OCI-M2 (cell line): Measurements from ENCODE around the gene MINK1.
"Not testable (repeated sequence)": the region's sequence is repeated elsewhere in the genome, so short reads cannot be mapped to it uniquely, and the experiment has no call there.

ENCODE experiments used
- DNase-seq: peaks from one replicate; lab custom pipeline; 2025; ENCODE audit not compliant: unreplicated experiment; lab: John Stamatoyannopoulos, UW

The MINK1 gene

DNA sequence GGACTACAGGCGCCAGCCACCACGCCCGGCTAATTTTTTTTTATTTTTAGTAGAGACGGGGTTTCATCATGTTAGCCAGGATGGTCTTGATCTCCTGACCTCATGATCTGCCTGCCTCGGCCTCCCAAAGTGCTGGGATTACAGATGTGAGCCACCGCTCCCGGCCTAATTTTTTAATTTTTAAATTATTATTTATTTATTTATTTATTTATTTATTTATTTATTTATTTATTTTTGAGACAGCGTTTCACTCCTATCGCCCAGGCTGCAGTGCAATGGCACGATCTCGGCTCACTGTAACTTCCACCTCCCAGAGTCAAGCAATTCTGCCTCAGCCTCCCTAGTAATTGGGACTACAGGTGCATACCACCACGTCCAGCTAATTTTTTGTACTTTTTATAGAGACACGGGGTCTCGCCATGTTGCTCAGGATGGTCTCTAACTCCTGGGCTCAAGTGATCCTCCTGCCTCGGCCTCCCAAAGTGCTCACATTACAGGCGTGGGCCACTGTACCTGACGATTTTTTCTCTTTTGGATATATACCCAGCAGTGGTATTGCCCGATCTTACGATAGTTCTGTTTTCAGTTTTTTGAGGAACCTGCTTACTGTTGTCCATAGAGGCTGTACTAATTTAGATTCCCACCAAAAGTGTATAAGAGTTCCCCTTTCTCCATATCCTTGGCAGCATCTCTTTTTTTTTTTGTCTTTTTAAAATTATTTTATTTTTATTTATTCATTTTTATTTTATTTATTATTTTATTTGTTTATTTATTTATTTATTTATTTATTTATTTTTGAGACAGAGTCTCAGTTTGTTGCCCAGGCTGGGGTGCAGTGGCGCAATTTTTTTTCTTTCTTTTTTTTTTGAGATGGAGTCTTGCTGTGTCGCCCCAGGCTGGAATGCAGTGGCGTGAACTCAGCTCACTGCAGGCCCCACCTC lies 36.2 kb downstream of the MINK1 start:
- DNase-seq: not testable (repeated sequence)

DNA sequence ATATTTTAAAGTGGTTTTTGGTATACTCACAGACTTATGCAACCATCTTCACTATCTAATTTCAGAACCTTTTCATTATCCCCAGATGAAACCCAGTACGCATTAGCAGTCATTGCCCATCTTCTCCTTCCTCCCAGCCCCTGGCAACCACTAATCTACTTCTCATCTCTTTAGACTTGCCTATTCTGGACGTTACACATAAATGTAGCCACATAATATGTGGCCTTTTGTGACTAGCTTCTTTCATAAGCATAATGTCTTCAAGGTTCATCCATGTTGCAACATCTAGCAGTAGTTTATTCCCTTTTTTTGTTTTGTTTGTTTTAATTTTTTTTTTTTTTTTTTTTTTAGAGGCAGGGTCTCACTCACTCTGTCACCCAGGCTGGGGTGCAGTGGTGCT lies 37.7 kb downstream of the MINK1 start:
- DNase-seq: no peak

DNA sequence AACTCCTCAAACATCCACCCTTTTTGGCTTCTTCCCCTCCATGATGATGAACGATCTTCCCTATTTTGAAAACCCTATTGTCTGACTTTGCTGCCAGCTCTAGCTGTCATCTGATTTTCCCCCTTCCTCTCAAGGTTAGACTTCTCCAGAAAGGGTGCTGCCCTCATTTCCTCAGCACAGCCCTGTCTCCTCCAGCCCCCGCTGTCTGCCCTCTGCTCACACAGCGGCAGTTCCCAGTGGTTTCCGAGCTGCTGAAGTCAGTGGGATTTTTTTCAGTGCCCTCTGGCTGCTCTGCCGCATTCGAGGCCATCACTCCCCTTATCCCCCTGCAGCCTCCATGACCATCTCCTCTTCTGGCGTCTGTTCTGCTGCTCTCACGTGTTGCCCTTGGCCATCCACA lies 39.6 kb downstream of the MINK1 start:
- no peak for DNase-seq

DNA sequence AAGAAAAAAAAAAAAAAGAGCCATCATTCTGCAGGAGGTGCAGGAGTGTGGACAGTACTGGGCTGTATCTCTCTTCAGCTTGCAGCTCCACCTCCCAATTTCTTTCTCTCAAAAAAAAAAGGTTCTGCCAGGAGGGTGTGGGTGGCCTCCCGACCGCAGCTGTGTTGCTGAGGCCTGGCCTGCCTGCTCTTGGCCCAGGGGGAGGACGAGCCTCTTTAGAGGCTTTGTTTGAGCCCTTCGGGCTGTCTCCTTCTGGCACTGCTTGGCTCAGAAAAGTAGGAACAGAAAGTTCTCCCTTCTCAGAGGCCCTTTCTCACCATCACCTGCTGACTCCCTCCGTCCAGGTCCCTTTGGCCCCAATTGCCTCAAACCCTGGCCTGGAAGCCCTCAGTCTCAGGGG lies 43.9 kb downstream of the MINK1 start:
- no peak for DNase-seq

DNA sequence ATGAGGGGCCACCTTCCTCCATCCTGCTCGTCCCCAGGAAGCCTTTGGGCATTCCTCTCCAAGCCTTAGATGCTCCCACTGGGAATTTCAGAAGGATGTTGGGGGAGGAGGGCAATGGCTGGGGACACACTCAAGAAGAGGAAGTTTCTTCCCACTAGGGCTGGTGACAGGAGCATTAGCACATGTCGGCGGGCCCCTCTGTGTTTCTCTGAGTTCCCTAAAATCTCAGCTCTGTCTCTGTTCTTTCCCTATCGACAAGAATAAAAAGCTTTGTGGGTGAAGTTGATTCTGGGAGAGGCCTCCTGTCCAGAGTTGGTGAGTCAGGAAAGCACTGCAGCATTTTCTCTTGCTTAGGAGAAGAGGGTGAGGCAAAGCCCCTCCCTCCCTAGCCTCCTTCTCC lies 46.5 kb downstream of the MINK1 start:
- no peak for DNase-seq

GRCh38 chr17:4880857-4881256 lies 47.7 kb downstream of the MINK1 start:
- no peak for DNase-seq

DNA sequence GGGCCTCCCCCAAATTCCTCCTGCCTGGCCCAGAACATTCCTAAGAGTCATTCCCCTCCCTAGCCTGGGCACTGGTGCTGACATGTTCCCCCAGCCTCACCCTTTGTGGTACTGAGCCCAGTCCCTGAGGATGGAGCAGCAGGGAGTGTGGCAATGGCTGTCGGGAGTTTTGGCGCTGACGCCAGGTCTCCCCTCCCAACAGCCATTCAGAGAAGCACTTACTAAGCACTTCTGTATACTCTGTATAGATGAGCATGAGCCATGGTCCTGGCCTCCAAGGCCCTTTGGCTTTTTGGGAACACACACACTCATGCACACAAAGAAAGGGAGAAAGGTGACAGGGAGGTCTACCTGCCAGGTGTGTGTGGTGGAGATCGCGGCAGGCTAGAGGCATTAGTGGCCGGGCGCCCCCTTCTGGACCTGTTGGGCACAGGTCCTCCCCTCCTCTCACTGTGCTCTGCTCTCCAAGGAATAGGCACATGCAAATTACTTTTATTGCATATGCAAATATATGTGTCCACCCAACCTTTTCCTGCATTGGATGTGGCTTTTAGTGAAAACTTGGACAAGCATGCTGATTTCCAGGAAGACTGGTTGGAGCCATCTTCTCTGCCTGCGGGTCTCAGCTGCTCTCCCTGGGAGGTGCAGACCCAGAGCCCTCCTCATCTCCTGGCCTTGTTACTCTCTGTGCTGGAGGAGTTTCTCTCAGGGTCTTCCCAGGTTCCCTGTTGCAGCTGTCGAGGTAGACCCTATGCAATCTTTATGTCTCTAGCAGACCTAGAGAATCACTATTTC lies 48.8 kb downstream of the MINK1 start:
- DNase-seq: no peak

- no peak for DNase-seq
Observed at GRCh38 chr17:4884489-4884888, 51.3 kb downstream of the MINK1 start.

DNA sequence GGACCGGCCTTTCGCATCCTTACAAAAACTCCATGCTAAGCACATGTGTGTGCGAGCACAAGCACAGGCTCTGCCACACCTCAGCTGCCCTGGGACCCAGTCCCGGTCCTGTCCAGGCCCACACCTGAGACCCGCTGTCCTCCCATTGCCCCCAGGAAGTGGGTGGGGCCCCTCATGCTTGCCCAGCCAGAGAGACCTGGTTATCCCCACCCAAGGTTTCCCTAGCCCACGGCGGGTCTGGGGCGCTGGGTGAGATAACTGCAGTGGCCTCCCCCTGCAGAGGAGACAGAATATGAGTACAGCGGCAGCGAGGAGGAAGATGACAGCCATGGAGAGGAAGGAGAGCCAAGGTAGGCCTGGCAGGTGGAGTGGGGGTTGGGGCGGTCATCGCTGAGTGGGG lies 53.7 kb downstream of the MINK1 start:
- DNase-seq: no peak

DNA sequence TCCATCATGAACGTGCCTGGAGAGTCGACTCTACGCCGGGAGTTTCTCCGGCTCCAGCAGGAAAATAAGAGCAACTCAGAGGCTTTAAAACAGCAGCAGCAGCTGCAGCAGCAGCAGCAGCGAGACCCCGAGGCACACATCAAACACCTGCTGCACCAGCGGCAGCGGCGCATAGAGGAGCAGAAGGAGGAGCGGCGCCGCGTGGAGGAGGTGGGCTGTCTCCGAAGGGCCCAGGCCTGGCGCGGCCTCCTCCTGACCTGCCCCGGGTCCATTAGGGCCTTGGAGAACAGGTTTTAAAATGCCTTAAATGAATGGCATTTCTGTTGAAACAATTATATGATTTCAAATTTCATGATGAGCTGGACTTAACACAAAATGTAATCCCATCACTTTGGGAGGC lies 54.4 kb downstream of the MINK1 start:
- DNase-seq: no peak

- no peak for DNase-seq
Observed at GRCh38 chr17:4891411-4892410, 58.6 kb downstream of the MINK1 start.

DNA sequence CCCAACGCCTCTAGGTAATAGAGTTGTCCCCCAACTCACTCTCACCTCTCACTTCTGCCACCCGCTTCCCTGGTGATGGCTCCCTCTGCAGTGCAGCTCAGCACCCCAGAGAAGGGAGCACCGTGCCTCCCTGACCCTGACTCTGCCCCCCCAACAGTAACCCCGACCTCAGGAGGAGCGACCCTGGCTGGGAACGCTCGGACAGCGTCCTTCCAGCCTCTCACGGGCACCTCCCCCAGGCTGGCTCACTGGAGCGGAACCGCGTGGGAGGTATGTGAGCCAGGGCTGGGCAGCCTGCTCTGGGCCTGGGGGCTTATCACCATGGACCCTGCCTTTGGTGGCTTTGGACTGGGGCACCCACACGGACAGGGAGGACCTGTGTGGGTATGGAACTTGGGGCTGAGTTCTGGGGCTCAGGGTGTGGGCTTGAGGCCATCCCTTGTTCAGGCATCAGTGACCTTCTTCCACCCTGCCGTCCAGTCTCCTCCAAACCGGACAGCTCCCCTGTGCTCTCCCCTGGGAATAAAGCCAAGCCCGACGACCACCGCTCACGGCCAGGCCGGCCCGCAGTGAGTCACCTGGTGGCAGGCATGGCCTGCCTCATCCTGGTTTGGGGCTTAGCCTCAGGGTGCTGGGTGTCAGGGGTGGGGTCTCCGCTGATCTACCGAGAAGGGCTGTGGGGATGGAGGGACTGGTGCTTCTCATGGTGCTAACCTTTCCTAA lies 59.5 kb downstream of the MINK1 start:
- no peak for DNase-seq

DNA sequence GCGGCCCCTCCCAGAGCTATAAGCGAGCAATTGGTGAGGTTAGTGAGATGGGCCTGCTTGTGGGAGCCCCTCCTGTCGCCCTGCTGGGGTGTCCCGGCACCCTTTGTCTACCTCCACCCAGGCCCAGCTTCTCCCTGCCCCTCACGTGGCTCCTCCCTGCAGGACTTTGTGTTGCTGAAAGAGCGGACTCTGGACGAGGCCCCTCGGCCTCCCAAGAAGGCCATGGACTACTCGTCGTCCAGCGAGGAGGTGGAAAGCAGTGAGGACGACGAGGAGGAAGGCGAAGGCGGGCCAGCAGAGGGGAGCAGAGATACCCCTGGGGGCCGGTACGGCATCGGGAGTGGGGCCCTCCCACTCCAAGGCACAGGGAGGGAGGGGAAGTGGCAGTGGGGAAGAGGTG lies 60.1 kb downstream of the MINK1 start:
- DNase-seq: no peak

DNA sequence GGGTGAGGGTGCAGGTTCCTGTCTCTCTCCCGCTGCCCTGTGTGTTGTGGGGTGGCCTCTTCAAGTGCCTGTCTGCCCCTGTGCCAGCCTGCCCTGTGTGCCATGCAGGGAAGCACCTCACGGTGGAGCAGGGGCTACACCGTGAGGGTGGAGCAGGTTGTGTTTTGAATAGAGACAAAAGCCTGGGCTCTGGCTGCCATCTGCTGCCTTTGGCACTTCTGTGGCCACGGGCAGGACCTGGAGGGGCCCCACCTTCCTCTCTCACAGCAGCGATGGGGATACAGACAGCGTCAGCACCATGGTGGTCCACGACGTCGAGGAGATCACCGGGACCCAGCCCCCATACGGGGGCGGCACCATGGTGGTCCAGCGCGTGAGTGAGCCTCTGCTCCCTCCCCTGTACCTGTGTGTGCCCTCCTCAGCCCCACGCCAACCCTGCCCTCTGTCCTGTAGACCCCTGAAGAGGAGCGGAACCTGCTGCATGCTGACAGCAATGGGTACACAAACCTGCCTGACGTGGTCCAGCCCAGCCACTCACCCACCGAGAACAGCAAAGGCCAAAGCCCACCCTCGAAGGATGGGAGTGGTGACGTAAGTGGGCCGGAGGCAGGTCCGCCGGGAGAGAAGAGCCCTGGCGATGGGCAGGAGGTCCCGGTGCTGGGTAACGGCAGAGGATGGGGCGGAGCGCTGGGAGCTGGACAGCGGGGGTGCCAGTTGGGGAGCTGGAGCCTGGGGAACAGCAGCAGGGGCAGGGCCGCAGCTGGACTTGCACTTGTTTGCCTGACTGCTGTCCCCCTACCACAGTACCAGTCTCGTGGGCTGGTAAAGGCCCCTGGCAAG lies 60.8 kb downstream of the MINK1 start:
- DNase-seq: no peak

GRCh38 chr17:4895121-4895520 lies 62.0 kb downstream of the MINK1 start:
- no peak for DNase-seq

DNA sequence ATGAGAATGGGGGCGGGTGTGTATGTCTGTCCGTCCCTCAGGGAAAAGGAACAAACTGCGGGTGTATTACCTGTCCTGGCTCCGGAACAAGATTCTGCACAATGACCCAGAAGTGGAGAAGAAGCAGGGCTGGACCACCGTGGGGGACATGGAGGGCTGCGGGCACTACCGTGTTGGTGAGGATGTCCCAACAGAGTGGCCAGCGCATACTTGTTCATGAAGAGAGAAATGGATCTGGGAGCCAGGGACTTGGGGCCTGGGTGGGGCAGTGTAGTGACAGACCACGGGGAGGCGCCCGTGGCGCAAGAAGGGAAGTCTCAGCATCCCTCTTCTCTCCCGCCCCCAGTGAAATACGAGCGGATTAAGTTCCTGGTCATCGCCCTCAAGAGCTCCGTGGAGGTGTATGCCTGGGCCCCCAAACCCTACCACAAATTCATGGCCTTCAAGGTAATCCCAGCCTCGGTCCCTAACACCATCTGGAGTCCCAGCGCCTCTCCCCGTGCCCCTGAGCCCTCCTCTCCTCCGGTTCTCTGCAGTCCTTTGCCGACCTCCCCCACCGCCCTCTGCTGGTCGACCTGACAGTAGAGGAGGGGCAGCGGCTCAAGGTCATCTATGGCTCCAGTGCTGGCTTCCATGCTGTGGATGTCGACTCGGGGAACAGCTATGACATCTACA lies 62.7 kb downstream of the MINK1 start:
- no peak for DNase-seq

DNA sequence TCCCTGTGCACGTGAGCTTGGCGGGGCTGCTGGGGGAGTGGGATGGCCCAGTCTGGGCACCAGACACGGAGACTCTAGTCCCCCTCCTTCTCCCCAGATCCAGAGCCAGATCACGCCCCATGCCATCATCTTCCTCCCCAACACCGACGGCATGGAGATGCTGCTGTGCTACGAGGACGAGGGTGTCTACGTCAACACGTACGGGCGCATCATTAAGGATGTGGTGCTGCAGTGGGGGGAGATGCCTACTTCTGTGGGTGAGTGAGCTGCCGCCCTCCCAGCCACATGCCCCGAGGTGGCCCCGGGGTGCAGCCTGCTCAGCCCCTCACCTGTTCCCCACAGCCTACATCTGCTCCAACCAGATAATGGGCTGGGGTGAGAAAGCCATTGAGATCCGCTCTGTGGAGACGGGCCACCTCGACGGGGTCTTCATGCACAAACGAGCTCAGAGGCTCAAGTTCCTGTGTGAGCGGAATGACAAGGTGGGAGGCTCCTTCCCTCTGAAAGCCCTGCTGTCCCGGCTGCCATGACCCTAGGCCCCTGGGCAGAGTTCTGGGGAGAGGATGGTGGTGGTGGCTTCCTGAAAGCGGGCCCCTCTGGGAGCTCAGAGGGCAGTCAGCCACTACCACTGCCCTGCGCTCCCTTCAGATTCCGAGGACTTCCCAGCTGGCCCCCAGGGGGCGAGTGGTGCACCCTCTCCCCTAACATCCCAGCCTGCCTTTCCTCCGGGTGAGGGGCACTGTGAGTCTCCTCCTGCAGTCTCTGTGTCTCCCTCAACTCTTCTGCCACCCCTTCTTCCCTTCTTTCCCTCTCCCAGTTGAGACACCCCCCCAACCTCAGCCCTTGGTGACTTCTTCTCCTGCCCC lies 63.4 kb downstream of the MINK1 start:
- DNase-seq: no peak

DNA sequence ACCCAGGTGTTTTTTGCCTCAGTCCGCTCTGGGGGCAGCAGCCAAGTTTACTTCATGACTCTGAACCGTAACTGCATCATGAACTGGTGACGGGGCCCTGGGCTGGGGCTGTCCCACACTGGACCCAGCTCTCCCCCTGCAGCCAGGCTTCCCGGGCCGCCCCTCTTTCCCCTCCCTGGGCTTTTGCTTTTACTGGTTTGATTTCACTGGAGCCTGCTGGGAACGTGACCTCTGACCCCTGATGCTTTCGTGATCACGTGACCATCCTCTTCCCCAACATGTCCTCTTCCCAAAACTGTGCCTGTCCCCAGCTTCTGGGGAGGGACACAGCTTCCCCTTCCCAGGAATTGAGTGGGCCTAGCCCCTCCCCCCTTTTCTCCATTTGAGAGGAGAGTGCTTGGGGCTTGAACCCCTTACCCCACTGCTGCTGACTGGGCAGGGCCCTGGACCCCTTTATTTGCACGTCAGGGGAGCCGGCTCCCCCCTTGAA lies 64.1 kb downstream of the MINK1 start:
- no peak for DNase-seq
